ENCODE data around the gene CST11. TPM values are rescaled to one million over a fixed set of nuclear protein-coding genes. Genes with fewer than 3 reads are reported as not detected.
"Not testable (repeated sequence)": the region's sequence is repeated elsewhere in the genome, so short reads cannot be mapped to it uniquely, and the experiment has no call there.

The CST11 gene, protein sequence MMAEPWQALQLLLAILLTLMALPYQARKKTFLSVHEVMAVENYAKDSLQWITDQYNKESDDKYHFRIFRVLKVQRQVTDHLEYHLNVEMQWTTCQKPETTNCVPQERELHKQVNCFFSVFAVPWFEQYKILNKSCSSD
- polyA plus RNA-seq (2013, experiment 1 of 2; ENCODE audit: insufficient read length) = not detected
- not detected for polyA plus RNA-seq (2013, experiment 2 of 2; ENCODE audit: insufficient read length)

DNA sequence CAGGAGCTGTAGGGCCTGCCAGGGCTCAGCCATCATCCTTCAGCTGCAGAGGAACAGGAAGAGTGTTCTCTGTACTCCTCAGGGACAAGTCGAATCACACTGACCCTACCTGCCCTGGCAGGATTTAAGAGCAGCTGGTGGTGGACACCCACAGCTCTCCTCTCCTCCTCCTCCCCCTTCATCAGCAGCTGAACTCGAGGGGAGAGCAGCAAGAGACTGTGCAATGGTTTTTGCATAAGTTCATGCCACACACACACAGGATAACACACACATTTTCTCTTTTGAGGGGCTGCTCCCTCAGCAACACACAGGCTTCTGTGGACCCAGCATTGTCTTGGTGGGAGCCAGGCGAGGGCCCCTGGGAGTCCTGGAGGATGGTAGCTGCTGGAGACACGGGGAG lies at the start of gene CST11:
Gene CST11, minus strand, starts transcription at position 101 of the 400 bp plus-strand sequence. Its CDS starts 65 bp downstream, at position 36.
- no peak for DNase-seq

DNA sequence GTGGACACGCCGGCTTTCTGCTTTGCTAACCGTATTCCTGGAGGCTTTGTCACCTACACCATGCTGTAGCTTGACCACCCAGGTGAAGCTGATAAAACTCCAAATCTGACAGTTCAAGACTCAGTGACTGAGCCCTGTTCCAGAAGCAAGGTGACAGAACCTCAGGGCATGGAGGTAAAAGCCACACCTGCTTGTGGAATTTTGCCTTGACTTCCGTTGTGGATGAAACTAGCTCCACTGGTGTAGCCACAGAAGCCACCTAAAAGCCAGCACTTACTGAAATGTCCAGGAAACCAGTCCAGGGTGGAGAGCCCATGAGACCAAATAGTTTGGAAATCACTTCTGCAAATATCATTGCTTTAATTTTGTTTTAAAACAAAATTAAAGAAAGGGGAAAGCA lies 49.2 kb upstream of the CST11 start:
- no peak for DNase-seq

DNA sequence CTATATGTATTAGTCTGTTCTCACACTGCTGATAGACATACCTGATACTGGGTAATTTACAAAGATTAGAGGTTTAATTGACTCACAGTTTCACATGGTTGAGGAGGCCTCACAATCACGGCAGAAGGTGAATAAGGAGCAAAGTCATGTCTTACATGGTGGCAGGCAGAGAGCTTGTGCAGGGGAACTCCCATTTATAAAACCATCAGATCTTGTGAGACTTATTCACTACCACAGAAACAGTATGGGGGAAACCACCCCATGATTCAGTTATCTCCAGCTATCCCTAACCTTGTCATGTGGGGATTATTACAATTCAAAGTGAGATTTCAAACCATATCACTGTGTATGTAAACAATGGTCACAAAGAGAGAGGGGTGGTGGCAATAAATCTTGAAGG lies 44.9 kb upstream of the CST11 start:
- no peak for DNase-seq

GRCh38 chr20:23493172-23493772 lies 40.6 kb upstream of the CST11 start:
- DNase-seq = no peak

DNA sequence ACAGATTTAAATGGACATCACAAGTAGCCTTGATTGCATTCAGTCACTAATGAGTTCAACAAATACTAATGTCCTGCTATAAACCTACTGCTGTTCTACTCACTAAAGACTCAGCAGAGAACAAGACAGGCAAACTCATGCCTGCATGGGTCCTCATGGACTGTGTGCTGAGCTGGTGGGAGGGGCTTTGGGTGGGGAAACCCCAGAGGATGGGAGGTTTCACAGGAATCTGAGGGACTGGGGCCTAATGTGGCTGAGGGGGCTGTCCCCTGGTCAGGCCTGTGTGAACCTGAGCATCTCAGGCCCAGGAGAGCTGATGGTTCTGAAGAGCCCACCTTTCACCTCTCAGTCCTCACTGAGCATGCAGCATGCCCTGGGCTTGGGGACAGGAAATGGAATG lies 39.6 kb upstream of the CST11 start:
- no peak for DNase-seq

GRCh38 chr20:23490817-23491216 lies 38.1 kb upstream of the CST11 start, which contains the start of gene CST8:
Gene CST8 (plus strand): TSS chr20:23491117. CDS start chr20:23491668, 551 bp downstream.
- DNase-seq = no peak

GRCh38 chr20:23488996-23489395 lies 36.3 kb upstream of the CST11 start:
- no peak for DNase-seq

DNA sequence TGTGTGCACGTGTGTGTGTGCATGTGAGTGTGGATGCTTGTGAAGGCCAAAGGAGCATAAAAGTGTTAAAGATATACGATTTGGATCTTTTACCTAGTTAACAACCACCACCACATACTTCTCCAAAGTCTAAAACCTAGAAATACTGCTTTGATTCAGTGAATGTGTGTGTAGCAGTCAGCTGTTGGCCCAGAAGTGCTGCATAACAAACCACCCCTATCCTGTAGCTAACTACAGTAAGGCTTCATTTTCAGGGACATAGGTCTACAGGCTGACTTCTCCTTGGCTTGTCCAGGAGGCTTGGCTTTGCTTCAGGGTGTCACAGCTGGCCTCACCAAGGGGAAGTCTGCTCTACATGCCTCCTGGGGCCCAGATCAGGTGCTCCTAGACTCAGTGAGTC lies 35.8 kb upstream of the CST11 start:
- DNase-seq = no peak

DNA sequence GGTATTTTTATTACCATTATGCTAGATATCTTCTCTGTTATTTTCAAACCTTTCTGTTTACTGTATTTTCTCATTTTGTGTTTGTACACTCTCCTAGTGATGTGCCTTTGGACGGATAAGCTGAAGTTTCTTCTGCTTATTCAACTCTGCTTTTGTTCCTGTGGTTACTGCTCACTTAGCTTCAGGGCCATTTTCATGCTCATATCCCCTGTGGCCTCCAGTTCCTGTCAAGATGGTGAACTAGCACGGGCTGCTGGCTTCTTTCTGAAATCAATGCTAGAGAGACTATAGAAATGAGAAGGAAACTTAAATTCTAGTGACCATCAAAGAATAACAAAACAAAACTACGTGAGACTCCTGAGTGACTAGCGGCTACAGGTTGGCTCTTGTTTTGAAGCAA lies 31.4 kb upstream of the CST11 start:
- DNase-seq = no peak

GRCh38 chr20:23482138-23482537 lies 29.5 kb upstream of the CST11 start:
- no peak for DNase-seq

GRCh38 chr20:23479043-23479442 lies 26.4 kb upstream of the CST11 start:
- DNase-seq = no peak

DNA sequence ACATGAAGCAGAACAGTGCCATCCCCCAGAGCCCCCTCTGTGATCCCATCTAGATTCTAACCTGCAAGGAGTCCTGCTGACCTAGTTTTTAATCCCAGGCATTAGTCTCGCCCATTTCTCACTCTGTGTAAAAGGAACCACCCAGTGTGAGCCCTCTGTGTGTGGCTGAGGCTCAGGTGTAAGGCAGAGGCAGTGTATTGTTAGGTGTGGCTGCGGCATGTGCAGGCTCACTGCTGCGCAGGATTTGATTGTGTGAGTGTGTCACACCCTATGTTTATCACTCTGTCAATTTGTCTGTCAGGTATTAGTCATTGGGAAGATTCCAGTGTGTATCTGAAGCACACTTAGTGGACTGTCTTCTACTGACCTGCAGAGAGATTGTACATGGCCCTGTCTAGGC lies 24.5 kb upstream of the CST11 start:
- DNase-seq = no peak

- DNase-seq = no peak
Observed at GRCh38 chr20:23476015-23476754, 23.5 kb upstream of the CST11 start.

- DNase-seq = no peak
Observed at GRCh38 chr20:23475395-23475794, 22.7 kb upstream of the CST11 start.

DNA sequence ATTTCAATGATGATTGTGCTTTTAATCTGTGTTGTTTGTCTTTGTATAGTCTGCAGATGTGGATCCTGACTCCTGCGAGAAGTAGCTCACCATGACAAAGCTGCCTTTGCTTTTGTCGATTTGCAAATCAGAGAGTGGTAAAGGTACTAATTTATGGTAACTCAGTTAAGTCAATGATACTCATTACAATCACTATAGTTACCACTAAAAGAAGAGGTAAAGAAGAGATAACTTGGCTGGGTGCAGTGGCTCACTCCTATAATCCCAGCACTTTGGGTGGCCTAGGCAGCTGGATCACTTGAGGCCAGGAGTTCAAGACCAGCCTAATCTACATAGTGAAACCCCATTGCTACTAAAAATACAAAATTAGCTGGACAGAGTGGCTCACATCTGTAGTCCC lies 20.6 kb upstream of the CST11 start:
- DNase-seq = not testable (repeated sequence)

DNA sequence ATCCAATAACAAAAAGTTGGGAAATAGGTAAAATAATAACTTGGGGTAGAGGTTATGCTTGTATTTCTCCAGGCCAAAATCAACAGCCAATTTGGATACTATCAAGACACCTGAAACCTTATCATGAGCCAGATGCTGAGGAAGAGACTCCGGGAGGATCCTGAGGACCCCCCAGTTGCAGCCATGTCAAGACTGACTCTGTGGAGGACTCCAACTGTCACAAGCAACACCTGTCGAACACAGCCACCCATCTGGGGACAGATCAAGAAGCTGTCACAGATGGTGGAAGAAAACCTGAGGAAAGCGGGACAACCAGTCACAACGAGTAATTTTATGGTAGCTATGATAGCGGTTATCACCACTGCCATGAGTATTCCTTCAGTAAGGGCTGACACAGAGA lies 19.6 kb upstream of the CST11 start:
- DNase-seq = not testable (repeated sequence)

GRCh38 chr20:23466961-23467360 lies 14.3 kb upstream of the CST11 start:
- DNase-seq = not testable (repeated sequence)

DNA sequence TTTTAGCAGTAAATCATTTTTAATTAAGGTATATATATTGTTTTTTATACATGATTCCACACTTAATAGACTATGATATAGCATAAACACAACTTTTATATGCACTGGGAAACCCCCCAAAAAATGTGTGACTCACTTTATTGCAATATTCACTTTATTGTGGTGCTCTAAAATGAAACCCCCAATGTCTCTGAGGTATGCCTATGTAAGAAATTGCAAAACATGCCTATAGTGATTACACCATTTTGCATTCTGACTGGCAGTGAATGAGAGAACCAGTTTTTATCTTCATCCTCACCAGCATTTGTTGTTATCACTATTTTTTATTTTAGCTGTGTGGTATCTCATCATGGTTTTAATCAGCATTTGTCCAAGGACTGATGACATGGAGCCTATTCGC lies 8.5 kb upstream of the CST11 start:
- DNase-seq = no peak

GRCh38 chr20:23459461-23460150 lies 6.9 kb upstream of the CST11 start:
- no peak for DNase-seq

DNA sequence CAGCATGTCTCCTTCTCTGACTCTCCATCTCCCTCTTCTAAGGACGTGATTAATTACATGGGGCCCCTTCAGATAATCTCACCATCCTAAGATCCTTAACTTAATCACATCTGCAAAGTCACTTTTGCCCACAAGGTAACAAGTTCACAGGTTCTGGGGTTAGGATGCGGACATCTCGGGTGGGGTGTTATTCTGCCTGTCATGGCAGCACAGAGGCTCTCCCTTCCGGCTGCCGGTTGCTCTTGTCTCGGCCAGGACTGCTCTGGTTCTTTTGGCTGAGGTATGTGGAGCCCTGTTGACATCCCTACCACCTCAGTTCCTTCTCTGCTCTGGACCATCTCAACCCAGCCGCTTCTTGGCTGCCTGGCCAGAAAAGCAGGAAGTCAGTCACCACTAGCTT lies 4.2 kb upstream of the CST11 start:
- no peak for DNase-seq

DNA sequence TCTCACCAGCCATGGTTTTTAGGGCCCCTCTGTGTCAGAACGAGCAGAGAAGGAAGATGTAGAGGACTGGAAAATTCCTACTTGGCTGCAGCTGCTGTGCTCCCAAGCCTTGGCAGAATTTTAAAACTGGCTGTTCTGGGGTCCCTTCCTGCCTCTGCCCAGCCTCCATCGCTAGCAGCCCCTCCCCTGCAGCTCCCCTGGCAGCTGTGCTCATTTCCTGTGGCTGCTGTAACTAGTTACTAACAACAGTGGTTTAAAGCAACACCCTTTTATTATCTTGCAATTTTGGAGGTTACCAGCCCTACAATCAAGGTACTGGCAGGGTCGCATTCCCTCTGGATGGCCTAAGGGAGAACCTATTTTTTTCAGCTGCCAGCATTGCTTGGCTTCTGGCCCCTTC lies 3.7 kb upstream of the CST11 start:
- DNase-seq = no peak

GRCh38 chr20:23455639-23456038 lies 3.0 kb upstream of the CST11 start:
- no peak for DNase-seq

DNA sequence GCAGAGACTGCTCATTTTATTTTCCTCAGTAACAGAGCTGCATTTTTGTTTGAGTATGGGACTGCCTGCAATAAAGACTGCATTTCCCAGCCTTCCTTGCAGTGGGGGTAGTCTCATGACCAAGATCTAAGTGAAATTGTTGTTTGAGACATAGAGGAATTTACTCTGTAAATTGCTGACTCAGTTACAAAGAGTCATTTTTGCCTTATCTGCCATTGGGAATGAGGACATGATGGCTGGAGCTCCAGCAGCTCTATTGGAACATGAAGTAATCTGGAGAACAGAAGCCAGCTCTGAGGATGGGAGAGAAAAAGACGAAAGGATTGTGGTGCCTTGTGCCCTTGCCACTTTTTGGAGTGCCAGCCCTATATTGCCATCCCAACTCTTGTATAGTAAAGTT lies 2.1 kb upstream of the CST11 start:
- no peak for DNase-seq
